GM18858 (cell line): ENCODE results near the gene SIRT3.
"Not testable (repeated sequence)": the region's sequence is repeated elsewhere in the genome, so short reads cannot be mapped to it uniquely, and the experiment has no call there.

ENCODE experiments used
- ATAC-seq: cut with Tn5 transposase; IDR thresholded peaks from one replicate; pipeline ENCODE4 v1.9.1; 2021; ENCODE audit not compliant: unreplicated experiment

SIRT3 gene

GRCh38 chr11:180242-180641, 55.9 kb downstream of the SIRT3 start:
- ATAC-seq: not testable (repeated sequence)
